HEK293 (cell line): ENCODE data around the gene PTCHD4.

Source experiments
- CTCF ChIA-PET: fragments of 350-600 bp; formaldehyde crosslinking; extraction: SDS; loops from one replicate; lab custom pipeline; 2021; ENCODE audit warnings: antibody characterized with exemption; lab: Yijun Ruan, JAX
- POLR2A ChIA-PET: fragments of 300-600 bp; formaldehyde crosslinking; extraction: SDS; loops from one replicate; lab custom pipeline; 2020; ENCODE audit warnings: antibody characterized with exemption, inconsistent platforms; lab: Yijun Ruan, JAX
- H3K27ac ChIP-seq: fragments of 200-500 bp; sonication (Bioruptor generic); 2 replicates; pipeline ENCODE4 v1.5.1; 2014; ENCODE audit warnings: low read depth, low read length, control low read depth, inconsistent platforms; ENCODE audit errors: extremely low read depth
- H3K36me3 ChIP-seq, 2 experiments: fragments of 200-500 bp in 1 of 2; sonication (Bioruptor generic) in 1 of 2; 1 replicate in 1 of 2; 2 replicates in 1 of 2; pipeline ENCODE4 v1.5.1; 2014 to 2017; ENCODE audit warnings: inconsistent platforms in 2 of 2, low read length in 2 of 2; ENCODE audit not compliant: control insufficient read depth in 2 of 2, insufficient read depth in 1 of 2
- H3K4me1 ChIP-seq: fragments of 200-500 bp; sonication (Bioruptor generic); 2 replicates; pipeline ENCODE4 v1.5.1; 2014; ENCODE audit warnings: mild to moderate bottlenecking, low read length, inconsistent platforms; ENCODE audit not compliant: control insufficient read depth, insufficient read depth
- H3K4me3 ChIP-seq: 2 replicates; pipeline ENCODE4 v1.5.1; 2011; ENCODE audit warnings: low read depth, mild to moderate bottlenecking, control low read depth, low read length, moderate library complexity
- H3K9me3 ChIP-seq: fragments of 200-500 bp; sonication (Bioruptor generic); 2 replicates; pipeline ENCODE4 v1.5.1; 2014; ENCODE audit warnings: low read depth, low read length, inconsistent platforms; ENCODE audit not compliant: control insufficient read depth, insufficient read depth
- RBAK ChIP-seq: fragments of 450-650 bp; formaldehyde crosslinking; IDR thresholded peaks from 2 replicates; pipeline ENCODE4 v1.5.1; 2016; ENCODE audit warnings: missing biosample characterization, missing genetic modification characterization
- SALL2 ChIP-seq: fragments of 450-650 bp; formaldehyde crosslinking; IDR thresholded peaks from 2 replicates; pipeline ENCODE4 v1.5.0; 2017; ENCODE audit warnings: missing biosample characterization, mild to moderate bottlenecking, missing genetic modification characterization, borderline replicate concordance
- SP2 ChIP-seq: fragments of 450-650 bp; formaldehyde crosslinking; IDR thresholded peaks from 2 replicates; pipeline ENCODE4 v1.5.1; 2016; ENCODE audit warnings: missing biosample characterization, missing genetic modification characterization
- YY2 ChIP-seq: fragments of 450-650 bp; formaldehyde crosslinking; IDR thresholded peaks from 2 replicates; pipeline ENCODE4 v1.5.1; 2016; ENCODE audit warnings: missing biosample characterization, missing genetic modification characterization
- ZIC2 ChIP-seq: fragments of 450-650 bp; formaldehyde crosslinking; IDR thresholded peaks from 2 replicates; pipeline ENCODE4 v1.5.1; 2016; ENCODE audit warnings: missing biosample characterization, missing genetic modification characterization
- ZNF133 ChIP-seq: fragments of 450-650 bp; formaldehyde crosslinking; IDR thresholded peaks from 2 replicates; pipeline ENCODE4 v1.5.1; 2016; ENCODE audit warnings: missing biosample characterization, missing genetic modification characterization
- ZNF138 ChIP-seq: fragments of 450-650 bp; formaldehyde crosslinking; IDR thresholded peaks from 2 replicates; pipeline ENCODE4 v1.5.1; 2016; ENCODE audit warnings: missing biosample characterization, missing genetic modification characterization, borderline replicate concordance
- ZNF239 ChIP-seq: fragments of 450-650 bp; formaldehyde crosslinking; IDR thresholded peaks from 2 replicates; pipeline ENCODE4 v1.5.1; 2016; ENCODE audit warnings: missing biosample characterization, missing genetic modification characterization
- ZNF423 ChIP-seq: fragments of 450-650 bp; formaldehyde crosslinking; IDR thresholded peaks from 2 replicates; pipeline ENCODE4 v1.5.1; 2016; ENCODE audit warnings: missing biosample characterization, missing genetic modification characterization
- ZNF426 ChIP-seq: fragments of 450-650 bp; formaldehyde crosslinking; IDR thresholded peaks from 2 replicates; pipeline ENCODE4 v1.5.1; 2017; ENCODE audit warnings: missing biosample characterization, missing genetic modification characterization, mild to moderate bottlenecking, inconsistent platforms, moderate library complexity
- ZNF48 ChIP-seq: fragments of 450-650 bp; formaldehyde crosslinking; IDR thresholded peaks from 2 replicates; pipeline ENCODE4 v1.5.1; 2016; ENCODE audit warnings: missing biosample characterization, missing genetic modification characterization
- ZNF548 ChIP-seq: fragments of 450-650 bp; formaldehyde crosslinking; IDR thresholded peaks from 2 replicates; pipeline ENCODE4 v1.5.1; 2016; ENCODE audit warnings: missing biosample characterization, missing genetic modification characterization
- ZNF585B ChIP-seq: fragments of 450-650 bp; formaldehyde crosslinking; IDR thresholded peaks from 2 replicates; pipeline ENCODE4 v1.5.1; 2016; ENCODE audit warnings: missing biosample characterization, missing genetic modification characterization
- ZNF621 ChIP-seq: fragments of 450-650 bp; formaldehyde crosslinking; IDR thresholded peaks from 2 replicates; pipeline ENCODE4 v1.5.1; 2017; ENCODE audit warnings: missing biosample characterization, missing genetic modification characterization
- ZSCAN16 ChIP-seq: fragments of 450-650 bp; formaldehyde crosslinking; IDR thresholded peaks from 2 replicates; pipeline ENCODE4 v1.5.1; 2016; ENCODE audit warnings: missing biosample characterization, missing genetic modification characterization
- TF ChIP-seq, protein P1 (sequence below): fragments of 450-650 bp; IDR thresholded peaks from 2 replicates; pipeline ENCODE4 v1.5.1; 2018; ENCODE audit warnings: missing biosample characterization, mild to moderate bottlenecking, missing genetic modification characterization
- TF ChIP-seq, protein P2 (sequence below): fragments of 450-650 bp; formaldehyde crosslinking; IDR thresholded peaks from 2 replicates; pipeline ENCODE4 v1.5.1; 2016; ENCODE audit warnings: missing biosample characterization, missing genetic modification characterization
- TF ChIP-seq, protein P3 (sequence below): fragments of 450-650 bp; formaldehyde crosslinking; IDR thresholded peaks from 2 replicates; pipeline ENCODE4 v1.5.1; 2016; ENCODE audit warnings: missing biosample characterization, missing genetic modification characterization, low read depth
- TF ChIP-seq, protein P4 (sequence below): fragments of 450-650 bp; formaldehyde crosslinking; IDR thresholded peaks from 2 replicates; pipeline ENCODE4 v1.5.0; 2017; ENCODE audit warnings: missing biosample characterization, missing genetic modification characterization, borderline replicate concordance
- TF ChIP-seq, protein P5 (sequence below): fragments of 450-650 bp; formaldehyde crosslinking; IDR thresholded peaks from 2 replicates; pipeline ENCODE4 v1.5.1; 2016; ENCODE audit warnings: missing biosample characterization, missing genetic modification characterization

Gene PTCHD4

DNA sequence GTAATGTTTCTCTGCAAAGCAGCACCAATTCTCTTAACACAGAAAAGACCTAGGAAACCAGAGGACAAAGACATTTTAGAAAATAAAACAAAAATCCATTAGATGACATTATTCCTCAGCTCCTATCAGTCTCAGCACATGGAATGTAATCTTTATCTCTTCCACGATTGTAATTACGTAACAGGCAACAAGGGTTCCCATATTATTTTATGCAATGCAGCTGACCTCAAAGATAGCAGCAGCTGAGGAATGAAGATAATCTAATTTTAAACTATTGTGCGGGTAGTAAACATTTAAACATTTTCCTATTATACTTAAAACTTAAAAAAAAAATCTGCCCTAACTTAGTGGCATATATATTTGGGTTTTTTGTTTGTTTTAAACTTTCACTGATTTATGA is 33.0 kb upstream of the PTCHD4 start (continued):
- TF ChIP-seq, protein P1, sequence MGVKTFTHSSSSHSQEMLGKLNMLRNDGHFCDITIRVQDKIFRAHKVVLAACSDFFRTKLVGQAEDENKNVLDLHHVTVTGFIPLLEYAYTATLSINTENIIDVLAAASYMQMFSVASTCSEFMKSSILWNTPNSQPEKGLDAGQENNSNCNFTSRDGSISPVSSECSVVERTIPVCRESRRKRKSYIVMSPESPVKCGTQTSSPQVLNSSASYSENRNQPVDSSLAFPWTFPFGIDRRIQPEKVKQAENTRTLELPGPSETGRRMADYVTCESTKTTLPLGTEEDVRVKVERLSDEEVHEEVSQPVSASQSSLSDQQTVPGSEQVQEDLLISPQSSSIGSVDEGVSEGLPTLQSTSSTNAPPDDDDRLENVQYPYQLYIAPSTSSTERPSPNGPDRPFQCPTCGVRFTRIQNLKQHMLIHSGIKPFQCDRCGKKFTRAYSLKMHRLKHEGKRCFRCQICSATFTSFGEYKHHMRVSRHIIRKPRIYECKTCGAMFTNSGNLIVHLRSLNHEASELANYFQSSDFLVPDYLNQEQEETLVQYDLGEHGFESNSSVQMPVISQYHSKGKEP (tag by site-specific recombination) = no peak
- TF ChIP-seq ZNF133 (tag by site-specific recombination) (no peak), ZNF423 (no peak)

DNA sequence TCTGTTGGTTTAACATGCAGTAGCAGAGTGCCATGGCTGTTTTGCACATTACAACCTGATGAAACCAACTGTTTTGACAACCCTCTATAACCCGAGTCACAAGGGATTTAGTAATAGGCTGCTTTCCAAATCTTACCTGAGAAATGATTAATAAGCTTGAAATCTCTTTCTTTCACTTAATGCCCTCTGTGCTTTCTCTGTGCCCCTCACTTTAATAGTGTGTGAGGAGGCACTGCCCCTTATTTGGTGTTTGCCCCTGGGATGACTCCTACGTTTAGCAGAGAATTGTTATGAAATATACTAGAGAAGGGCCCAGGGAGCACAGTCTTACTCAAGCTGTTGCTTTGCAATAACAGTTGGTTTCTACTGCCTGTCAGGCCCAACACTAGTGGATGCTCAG is 31.0 kb upstream of the PTCHD4 start:
- Histone ChIP-seq H3K9me3 (no peaks in the 10 kb centered on the region), H3K4me3 (no peak overlapping the region), H3K36me3 (no peaks in the 10 kb centered on the region), H3K27ac (no peak overlapping the region)
- POLR2A ChIA-PET = no interaction called here
- TF ChIP-seq, protein P2, sequence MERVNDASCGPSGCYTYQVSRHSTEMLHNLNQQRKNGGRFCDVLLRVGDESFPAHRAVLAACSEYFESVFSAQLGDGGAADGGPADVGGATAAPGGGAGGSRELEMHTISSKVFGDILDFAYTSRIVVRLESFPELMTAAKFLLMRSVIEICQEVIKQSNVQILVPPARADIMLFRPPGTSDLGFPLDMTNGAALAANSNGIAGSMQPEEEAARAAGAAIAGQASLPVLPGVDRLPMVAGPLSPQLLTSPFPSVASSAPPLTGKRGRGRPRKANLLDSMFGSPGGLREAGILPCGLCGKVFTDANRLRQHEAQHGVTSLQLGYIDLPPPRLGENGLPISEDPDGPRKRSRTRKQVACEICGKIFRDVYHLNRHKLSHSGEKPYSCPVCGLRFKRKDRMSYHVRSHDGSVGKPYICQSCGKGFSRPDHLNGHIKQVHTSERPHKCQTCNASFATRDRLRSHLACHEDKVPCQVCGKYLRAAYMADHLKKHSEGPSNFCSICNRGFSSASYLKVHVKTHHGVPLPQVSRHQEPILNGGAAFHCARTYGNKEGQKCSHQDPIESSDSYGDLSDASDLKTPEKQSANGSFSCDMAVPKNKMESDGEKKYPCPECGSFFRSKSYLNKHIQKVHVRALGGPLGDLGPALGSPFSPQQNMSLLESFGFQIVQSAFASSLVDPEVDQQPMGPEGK (tag by site-specific recombination) = no peak
- no peak for TF ChIP-seq YY2 (tag by site-specific recombination)
- TF ChIP-seq SALL2 (tag by site-specific recombination) = no peak
- TF ChIP-seq, protein P3, sequence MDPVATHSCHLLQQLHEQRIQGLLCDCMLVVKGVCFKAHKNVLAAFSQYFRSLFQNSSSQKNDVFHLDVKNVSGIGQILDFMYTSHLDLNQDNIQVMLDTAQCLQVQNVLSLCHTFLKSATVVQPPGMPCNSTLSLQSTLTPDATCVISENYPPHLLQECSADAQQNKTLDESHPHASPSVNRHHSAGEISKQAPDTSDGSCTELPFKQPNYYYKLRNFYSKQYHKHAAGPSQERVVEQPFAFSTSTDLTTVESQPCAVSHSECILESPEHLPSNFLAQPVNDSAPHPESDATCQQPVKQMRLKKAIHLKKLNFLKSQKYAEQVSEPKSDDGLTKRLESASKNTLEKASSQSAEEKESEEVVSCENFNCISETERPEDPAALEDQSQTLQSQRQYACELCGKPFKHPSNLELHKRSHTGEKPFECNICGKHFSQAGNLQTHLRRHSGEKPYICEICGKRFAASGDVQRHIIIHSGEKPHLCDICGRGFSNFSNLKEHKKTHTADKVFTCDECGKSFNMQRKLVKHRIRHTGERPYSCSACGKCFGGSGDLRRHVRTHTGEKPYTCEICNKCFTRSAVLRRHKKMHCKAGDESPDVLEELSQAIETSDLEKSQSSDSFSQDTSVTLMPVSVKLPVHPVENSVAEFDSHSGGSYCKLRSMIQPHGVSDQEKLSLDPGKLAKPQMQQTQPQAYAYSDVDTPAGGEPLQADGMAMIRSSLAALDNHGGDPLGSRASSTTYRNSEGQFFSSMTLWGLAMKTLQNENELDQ (tag by site-specific recombination) = no peak
- TF ChIP-seq ZNF48 (tag by site-specific recombination) = no peak
- TF ChIP-seq ZNF585B (tag by site-specific recombination) = no peak
- TF ChIP-seq, all 188 proteins: peak for 0
- CTCF ChIA-PET = no interaction called here
- H3K4me1 ChIP-seq = no peaks in the 10 kb centered on the region

DNA sequence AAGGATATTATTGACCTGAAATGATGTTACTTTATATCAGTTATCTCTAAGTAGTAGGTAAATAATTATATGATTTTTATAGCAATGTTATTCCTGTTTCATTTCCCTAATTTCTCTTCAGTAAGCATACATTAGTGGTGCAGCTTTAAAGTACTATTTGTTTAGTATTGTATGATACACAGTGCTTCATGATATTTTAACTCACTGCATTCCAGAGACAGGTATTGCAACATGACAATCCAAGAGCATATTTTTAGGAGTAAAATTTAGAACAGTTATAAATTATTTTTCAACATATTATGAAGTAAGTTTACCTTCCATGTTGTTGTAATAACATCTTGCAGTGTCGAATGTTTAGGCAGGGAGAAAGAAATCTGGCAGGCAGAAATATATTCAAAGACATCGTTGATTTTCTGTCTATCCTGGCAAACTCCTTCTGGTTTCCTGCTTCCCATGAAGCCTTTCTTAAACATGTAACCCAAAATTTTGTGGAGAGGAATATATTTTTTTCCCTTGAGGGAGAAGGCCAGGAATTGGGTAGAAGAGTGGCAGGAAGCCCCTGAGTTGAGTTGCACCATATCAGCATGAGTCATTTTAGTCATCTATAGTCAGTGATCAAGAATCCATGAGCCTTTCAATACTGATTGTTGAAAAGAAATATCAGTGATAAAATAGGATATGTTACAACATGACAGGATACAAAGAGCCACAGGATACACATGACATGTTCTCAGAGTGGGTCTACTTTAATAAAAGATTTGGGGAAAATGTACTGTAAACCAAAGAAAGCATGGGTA is 29.0 kb upstream of the PTCHD4 start:
- ChIA-PET POLR2A (no interaction called here), CTCF (interaction anchor here (0.7 to 1.0 kb wide), 2 partner anchors 17 to 22 kb away, joined by 3 to 4 read pairs; no protein-coding TSS in a partner anchor)
- Histone ChIP-seq H3K9me3 (no peaks in the 10 kb centered on the region), H3K27ac (no peak overlapping the region), H3K36me3 (no peaks in the 10 kb centered on the region), H3K4me3 (no peak overlapping the region), H3K4me1 (no peaks in the 10 kb centered on the region)
- TF ChIP-seq ZNF138 (tag by site-specific recombination) = no peak
- no peak for TF ChIP-seq ZSCAN16 (tag by site-specific recombination)
- TF ChIP-seq, protein P4, sequence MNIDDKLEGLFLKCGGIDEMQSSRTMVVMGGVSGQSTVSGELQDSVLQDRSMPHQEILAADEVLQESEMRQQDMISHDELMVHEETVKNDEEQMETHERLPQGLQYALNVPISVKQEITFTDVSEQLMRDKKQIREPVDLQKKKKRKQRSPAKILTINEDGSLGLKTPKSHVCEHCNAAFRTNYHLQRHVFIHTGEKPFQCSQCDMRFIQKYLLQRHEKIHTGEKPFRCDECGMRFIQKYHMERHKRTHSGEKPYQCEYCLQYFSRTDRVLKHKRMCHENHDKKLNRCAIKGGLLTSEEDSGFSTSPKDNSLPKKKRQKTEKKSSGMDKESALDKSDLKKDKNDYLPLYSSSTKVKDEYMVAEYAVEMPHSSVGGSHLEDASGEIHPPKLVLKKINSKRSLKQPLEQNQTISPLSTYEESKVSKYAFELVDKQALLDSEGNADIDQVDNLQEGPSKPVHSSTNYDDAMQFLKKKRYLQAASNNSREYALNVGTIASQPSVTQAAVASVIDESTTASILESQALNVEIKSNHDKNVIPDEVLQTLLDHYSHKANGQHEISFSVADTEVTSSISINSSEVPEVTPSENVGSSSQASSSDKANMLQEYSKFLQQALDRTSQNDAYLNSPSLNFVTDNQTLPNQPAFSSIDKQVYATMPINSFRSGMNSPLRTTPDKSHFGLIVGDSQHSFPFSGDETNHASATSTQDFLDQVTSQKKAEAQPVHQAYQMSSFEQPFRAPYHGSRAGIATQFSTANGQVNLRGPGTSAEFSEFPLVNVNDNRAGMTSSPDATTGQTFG = no peak
- TF ChIP-seq, protein P5, sequence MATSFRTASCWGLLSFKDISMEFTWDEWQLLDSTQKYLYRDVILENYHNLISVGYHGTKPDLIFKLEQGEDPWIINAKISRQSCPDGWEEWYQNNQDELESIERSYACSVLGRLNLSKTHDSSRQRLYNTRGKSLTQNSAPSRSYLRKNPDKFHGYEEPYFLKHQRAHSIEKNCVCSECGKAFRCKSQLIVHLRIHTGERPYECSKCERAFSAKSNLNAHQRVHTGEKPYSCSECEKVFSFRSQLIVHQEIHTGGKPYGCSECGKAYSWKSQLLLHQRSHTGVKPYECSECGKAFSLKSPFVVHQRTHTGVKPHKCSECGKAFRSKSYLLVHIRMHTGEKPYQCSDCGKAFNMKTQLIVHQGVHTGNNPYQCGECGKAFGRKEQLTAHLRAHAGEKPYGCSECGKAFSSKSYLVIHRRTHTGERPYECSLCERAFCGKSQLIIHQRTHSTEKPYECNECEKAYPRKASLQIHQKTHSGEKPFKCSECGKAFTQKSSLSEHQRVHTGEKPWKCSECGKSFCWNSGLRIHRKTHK (tag by site-specific recombination) = no peak
- no peak for TF ChIP-seq ZNF426 (tag by site-specific recombination)
- no peak for TF ChIP-seq RBAK (tag by site-specific recombination)
- no peak for TF ChIP-seq ZNF239
- no peak for TF ChIP-seq ZNF621 (tag by site-specific recombination)
- no peak for TF ChIP-seq ZNF548
- no peak for TF ChIP-seq ZIC2 (tag by site-specific recombination)
- no peak for TF ChIP-seq SP2 (tag by site-specific recombination)
